GM12801 (cell line): ENCODE measurements around the gene KMT2E.

Source experiments
- CTCF ChIP-seq: IDR thresholded peaks from one replicate; pipeline ENCODE4 v1.5.1; 2011; ENCODE audit warnings: control low read depth; ENCODE audit not compliant: insufficient read length; ENCODE audit errors: extremely low read depth

KMT2E gene

GRCh38 chr7:105028004-105028403 is 14.0 kb downstream of the KMT2E start:
- no peak for TF ChIP-seq CTCF

- TF ChIP-seq CTCF = no peak
Measured at GRCh38 chr7:105030447-105030846, 16.4 kb downstream of the KMT2E start.

- TF ChIP-seq CTCF = no peak
Measured at GRCh38 chr7:105032553-105033214, 18.7 kb downstream of the KMT2E start.

- no peak for TF ChIP-seq CTCF
Measured at GRCh38 chr7:105035349-105035748, 21.3 kb downstream of the KMT2E start.

- no peak for TF ChIP-seq CTCF
Measured at GRCh38 chr7:105036217-105037168, 22.5 kb downstream of the KMT2E start.

- TF ChIP-seq CTCF = no peak
Measured at GRCh38 chr7:105037319-105037718, 23.3 kb downstream of the KMT2E start.

GRCh38 chr7:105044449-105045070 is 30.6 kb downstream of the KMT2E start:
- TF ChIP-seq CTCF = no peak
